HG03565 (cell line): ENCODE results near the gene DRAP1.
"Not testable (repeated sequence)": the region's sequence is repeated elsewhere in the genome, so short reads cannot be mapped to it uniquely, and the experiment has no call there.

Experiments used
- ATAC-seq: cut with Tn5 transposase; IDR thresholded peaks from one replicate; pipeline ENCODE4 v1.9.1; 2021; ENCODE audit warnings: mild to moderate bottlenecking, moderate library complexity; ENCODE audit not compliant: unreplicated experiment

The DRAP1 gene

DNA sequence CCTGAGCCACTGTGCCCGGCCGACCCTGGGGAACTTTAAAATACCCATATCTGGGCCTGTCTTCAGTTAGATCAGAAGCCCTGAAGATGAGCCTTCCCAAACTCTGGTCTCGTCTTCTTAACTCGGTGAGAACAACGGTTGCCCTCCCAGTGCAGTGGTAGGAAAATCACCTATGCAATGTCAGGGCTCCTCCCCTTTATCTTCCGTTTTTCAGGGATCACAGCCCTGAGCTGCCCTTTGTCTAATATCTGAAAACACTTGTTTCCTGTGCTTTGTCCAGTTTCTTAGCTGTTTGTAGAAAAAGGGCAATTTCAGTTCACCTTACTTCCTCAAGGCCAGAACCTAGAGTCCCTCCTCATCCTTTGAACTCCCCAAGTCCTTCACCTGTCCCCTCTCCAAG, 9.4 kb downstream of the DRAP1 start:
- ATAC-seq, result no peak

DNA sequence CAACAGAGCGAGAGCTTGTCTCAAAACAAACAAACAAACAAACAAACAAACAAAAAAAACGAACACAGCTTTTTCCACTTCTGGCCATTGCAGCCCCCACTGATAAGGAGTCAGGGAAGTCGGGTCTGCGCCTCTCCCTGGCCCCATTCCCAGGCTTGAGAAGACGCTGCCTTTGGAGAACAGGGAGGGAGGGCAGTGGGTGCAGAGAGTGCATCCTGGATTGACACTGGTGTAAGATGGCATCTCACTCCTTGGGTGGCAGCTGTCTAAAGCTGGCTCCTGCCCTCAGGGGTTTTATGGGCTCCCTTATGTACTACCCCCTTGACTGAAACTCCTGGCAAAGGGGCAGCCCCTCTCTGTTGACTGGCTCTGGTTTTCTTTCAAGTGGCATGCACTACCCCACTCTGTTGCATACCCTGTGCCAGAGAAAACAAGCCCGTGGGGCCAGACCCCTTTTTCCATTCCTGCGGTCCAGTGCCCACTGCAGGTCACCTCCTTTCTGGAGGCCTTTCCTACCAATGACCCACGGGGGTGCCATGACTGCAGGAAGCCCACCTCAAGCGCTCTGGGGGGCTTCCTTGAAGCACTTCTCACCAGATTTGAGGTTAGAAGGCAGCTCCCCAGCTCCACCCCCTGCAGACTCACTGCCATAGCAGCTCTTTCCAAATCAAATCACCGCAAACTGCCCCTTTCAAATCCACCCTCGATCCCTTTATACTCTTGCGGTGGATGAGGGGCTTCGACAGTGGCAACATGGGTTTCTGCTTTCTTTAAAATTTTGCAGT, 12.7 kb downstream of the DRAP1 start:
- ATAC-seq, result no peak

- ATAC-seq, result no peak
Observed at GRCh38 chr11:65932558-65932919, 13.3 kb downstream of the DRAP1 start.

- ATAC-seq, result no peak
Observed at GRCh38 chr11:65934014-65934413, 14.8 kb downstream of the DRAP1 start.

GRCh38 chr11:65937766-65938165, 18.5 kb downstream of the DRAP1 start:
- ATAC-seq, result no peak

DNA sequence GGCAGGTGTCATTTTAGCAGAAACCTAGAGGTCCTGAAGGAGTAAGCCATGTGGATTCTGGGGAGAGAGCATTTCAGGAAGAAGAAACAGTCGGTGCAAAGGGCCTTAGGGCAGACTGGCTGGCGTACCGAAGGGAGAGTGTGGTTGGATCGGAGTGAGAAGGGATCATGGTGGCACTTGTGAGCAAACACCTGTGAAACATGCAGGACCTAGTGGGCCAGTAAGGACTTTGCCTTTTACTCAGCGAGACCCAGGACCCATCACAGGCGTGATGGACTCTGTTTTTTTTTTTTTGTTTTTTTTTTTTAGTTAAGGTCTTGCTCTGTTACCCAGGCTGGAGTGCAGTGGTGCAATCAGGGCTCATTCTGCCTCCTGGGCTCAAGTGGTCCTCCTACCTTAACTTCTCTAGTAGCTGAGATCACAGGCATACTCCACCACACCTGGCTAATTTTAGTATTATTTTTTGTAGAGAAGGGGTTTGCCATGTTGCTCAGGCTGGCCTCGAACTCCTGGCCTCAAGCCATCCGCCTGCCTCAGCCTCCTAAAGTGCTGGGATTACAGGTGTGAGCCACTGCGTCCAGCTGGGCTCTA, 22.6 kb downstream of the DRAP1 start:
- ATAC-seq, result no peak

GRCh38 chr11:65942531-65942930, 23.3 kb downstream of the DRAP1 start:
- no peak for ATAC-seq

DNA sequence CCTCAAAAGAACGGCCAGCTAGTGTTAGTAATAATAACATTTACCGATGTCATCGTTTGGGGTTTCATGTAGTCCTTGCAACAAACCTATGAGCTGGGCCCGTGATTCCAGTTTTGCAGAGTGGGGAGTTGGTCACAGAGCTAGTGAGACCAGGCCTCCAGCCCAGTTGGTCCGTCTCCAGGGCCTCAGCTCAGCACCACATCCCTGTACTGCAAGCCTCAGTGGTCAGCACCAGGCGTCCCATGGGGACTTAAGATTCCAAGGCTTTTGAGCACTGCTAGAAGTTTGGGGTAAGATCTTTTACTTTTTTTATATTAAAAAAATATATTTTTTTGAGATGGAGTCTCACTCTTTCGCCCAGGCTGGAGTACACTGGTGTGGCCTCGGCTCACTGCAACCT, 25.0 kb downstream of the DRAP1 start:
- ATAC-seq, result no peak

- ATAC-seq, result no peak
Observed at GRCh38 chr11:65944767-65945166, 25.5 kb downstream of the DRAP1 start.

GRCh38 chr11:65945430-65945911, 26.2 kb downstream of the DRAP1 start, which contains the start of gene TSGA10IP:
TSGA10IP (plus strand) TSS chr11:65945480; CDS start chr11:65945676, 196 bp downstream.
- no peak for ATAC-seq

DNA sequence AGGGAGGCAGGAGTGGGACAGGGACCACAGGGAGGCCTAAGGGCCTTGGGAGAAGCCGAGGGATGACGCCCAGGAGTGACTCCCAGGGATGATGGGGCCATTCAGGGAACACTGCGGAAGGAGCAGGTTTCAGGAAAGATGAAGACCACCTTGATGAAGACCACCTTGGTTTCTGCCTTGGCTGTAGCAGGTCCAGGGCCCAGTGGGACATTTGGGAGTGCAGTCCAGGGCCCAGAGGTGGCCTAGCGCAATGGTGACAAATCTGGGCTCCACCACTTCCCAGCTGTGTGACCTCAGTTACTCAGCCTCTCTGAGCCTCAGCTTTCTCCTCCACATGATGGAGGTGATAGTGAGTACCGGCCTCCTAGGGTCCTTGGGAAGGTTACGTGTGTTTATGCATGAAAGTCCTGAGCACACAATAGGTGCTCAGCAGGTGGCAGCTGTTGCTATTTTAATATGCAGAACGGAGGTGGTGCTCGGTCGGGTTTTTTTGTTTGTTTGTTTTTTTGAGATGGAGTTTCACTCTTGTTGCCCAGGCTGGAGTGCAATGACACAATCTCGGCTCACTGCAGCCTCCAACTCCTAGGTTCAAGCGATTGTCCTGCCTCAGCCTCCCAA, 26.8 kb downstream of the DRAP1 start:
- no peak for ATAC-seq

- ATAC-seq, result no peak
Observed at GRCh38 chr11:65946655-65947054, 27.4 kb downstream of the DRAP1 start.

DNA sequence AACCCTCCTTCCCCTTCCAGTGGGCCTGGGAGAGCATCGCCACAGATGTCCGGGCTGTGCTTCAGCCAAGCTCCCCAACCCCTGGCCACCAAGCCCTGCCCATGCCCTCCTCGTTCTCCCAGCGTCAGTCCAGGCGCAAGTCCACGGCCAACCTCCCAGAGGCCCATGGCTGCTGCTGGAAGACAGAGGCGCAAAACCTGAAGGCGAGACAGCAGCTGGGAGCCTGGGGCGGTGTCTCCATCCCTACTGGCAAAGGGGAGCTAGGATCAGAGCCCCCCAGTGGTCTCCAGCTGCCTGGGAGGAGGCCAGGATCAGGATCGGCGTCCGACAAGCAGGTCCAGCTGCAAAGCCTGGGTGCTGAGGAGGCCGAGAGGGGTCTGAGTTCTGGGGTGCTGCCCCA, 27.9 kb downstream of the DRAP1 start:
- no peak for ATAC-seq

- no peak for ATAC-seq
Observed at GRCh38 chr11:65947603-65948125, 28.4 kb downstream of the DRAP1 start.

DNA sequence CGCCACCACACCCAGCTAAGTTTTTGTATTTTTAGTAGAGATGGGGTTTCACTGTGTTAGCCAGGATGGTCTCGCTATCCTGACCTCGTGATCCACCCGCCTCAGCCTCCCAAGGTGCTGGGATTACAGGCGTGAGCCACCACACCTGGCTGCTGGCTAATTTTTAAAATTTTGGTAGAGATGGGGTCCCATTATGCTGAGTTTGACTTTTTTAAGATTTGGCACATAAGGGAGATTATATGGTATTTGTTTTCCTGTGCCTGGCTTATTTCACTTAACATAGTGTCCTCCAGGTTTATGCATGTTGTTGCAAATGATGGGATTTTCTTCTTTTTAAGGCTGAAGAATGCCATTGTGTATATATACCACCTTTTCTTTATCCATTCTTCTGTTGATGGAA, 31.5 kb downstream of the DRAP1 start:
- not testable (repeated sequence) for ATAC-seq

DNA sequence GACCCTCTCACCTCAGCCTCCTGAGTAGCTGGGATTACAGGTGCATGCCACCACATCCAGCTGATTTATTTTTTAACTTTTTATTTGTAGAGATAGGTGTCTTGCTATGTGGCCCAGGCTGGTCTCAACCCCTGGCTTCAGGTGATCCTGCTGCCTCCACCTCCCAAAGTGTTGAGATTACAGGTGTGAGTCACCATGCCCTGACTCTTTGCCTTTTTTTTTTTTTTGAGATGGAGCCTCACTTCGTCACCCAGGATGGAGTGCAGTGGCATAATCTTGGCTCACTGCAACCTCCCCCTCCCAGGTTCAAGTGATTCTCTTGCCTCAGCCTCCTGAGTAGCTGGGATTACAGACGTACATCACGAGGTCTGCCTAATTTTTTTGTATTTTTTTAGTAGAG, 32.4 kb downstream of the DRAP1 start:
- ATAC-seq, result not testable (repeated sequence)

DNA sequence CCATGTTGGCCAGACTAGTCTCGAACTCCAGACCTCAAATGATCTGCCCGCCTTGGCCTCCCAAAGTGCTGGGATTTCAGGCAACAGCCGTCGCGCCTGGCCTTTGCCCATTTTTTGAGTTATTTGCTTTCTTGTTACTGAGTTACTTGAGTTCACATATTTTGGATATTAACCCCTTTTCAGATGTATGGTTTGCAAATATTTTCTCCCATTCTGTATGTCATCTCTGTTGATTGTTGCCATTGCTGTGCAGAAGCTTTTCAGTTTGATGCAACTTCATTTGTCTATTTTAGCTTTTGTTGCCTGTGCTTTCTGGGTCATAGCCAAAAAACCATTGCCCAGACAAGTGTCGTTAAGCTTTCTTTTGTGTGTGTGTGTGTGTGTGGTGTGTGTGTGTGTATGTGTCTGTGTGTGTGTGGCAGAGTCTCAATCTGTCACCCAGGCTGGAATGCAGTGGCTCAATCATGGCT, 32.9 kb downstream of the DRAP1 start:
- ATAC-seq, result no peak

- ATAC-seq, result no peak
Observed at GRCh38 chr11:65953471-65953870, 34.2 kb downstream of the DRAP1 start.

DNA sequence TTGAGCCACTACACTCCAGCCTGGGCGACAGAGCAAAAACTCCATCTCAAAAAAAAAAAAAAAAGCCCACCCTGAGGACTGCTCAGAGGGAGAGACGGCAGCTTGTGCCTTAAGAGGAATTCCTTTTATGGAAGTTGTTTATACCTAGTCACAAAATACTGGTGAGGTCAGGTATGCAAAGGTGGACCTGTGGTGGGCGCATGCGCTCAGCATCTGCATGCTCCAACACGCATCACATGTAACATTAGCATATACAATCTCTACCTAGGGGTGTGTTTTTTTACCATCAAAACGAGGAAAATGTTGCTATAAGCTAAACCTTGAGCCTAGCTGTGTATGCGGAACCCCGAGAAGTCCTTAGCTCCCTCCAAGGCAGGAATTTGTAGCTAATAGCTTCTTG, 35.5 kb downstream of the DRAP1 start:
- ATAC-seq, result no peak

DNA sequence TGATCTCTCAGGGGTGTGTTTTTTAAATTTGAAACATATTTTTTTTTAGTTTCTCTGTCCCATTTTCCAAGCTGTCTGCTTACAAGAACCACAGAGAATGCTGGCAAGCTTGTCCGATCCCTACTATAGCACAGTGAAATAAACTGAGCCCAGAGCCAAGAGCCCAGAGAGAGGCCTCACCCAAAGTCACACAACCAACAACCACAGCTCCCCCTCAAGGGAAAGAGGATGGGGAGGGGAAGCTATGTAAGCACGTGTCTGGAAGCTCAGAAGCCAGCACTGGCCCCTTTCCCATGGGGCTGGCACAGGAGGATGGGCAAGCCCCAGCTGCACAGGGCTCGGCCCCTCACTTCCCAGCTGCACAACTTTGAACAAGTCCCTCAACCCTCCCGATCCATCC, 39.1 kb downstream of the DRAP1 start:
- no peak for ATAC-seq

DNA sequence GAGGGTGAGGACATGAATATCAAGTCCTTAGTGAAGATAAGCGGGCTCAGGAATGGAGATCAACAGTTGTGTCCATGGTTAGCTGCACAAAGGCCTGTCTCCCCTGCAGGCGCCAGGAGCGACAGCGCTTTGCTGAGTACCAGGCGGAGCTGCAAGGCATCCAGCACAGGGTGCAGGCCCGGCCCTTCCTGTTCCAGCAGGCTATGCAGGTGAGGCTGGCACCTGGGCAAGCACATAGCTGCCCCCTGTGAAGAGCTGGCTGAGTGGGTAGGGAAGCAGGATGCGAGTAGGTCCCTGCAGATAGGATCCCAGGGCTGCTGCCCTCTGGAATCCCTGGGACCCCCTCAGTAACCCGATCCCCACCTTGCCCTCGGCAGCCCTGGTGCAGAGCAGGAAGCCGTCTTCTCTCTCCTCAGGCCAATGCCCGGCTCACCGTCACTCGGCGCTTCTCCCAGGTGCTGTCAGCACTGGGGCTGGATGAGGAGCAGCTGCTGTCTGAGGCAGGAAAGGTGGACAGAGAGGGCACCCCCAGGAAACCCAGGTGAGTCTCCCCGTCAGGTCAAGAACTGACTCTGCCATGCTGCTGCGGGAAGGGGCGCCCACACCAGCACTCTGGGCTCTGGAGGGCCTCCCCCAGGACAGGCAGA, 39.7 kb downstream of the DRAP1 start:
- ATAC-seq, result no peak
